Progenitor cell of endocrine pancreas (in vitro differentiated cells): ENCODE measurements around the gene OGDH. TPM values are rescaled to one million over a fixed set of nuclear protein-coding genes. Genes with fewer than 3 reads are reported as not detected.
"Not testable (repeated sequence)": the region's sequence is repeated elsewhere in the genome, so short reads cannot be mapped to it uniquely, and the experiment has no call there.

Experiments
- DNase-seq: peaks from one replicate; pipeline ENCODE4 v3.0.0; 2021; ENCODE audit warnings: low spot score; ENCODE audit not compliant: unreplicated experiment
- H3K27ac Mint-ChIP-seq: 2 replicates; pipeline ENCODE4 v1.8.0; 2021; ENCODE audit warnings: mild to moderate bottlenecking, moderate library complexity, mixed read lengths
- H3K27me3 Mint-ChIP-seq: 2 replicates; pipeline ENCODE4 v1.8.0; 2021; ENCODE audit warnings: mixed read lengths
- H3K36me3 Mint-ChIP-seq: 2 replicates; pipeline ENCODE4 v1.8.0; 2022; ENCODE audit warnings: mixed read lengths; ENCODE audit not compliant: insufficient read depth
- H3K4me1 Mint-ChIP-seq: 2 replicates; pipeline ENCODE4 v1.8.0; 2021; ENCODE audit warnings: low read depth, mixed read lengths
- H3K4me3 Mint-ChIP-seq: 2 replicates; pipeline ENCODE4 v1.8.0; 2021; ENCODE audit warnings: low read depth, mild to moderate bottlenecking, moderate library complexity, mixed read lengths
- H3K9me3 Mint-ChIP-seq: 2 replicates; pipeline ENCODE4 v1.8.0; 2021; ENCODE audit warnings: low read depth, mixed read lengths
- total RNA-seq: library from RNA; stranded (reverse); gene quantifications from 2 replicates; pipeline ENCODE4 v1.2.1, GENCODE V29; 2021
- TF ChIP-seq, protein P1 (sequence below): fragments of 200-600 bp; sonication (generic); IDR thresholded peaks from one replicate; pipeline ENCODE4 v1.5.0; 2021; ENCODE audit warnings: antibody characterized with exemption, mild to moderate bottlenecking; ENCODE audit not compliant: unreplicated experiment

The OGDH gene
- total RNA-seq, 1 donor from 2014 or later, result 105 TPM

DNA sequence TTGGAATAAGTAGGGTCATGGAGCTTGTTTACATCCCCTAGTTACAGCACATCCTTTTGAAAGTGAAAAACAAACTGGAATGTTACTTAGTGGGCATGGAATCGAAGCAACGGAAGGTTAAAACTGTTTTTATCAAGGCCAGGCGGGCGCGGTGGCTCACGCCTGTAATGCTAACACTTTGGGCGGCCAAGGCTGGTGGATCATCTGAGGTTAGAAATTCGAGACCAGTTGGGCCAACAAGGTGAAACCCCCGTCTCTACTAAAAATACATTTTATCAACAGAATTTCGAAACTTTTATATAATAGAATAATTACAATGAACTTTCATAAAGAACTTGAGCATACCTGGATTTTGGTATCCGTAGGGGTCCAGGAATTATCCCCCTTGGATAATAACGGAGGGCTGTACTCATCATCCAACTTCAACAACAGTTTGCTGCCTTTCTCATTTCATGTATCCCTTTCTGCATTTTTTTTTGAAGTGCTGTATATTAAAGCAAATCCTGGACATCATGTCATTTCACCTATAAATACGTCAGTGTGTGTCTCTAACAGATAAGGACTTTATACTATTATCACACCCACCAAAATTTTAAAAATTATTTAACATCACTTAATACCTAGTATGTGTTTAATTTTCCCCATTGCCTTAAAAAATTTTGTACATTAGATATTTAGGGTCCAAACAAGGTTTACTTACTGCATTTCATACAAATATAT is 23.1 kb upstream of the OGDH start:
- TF ChIP-seq, protein P1, sequence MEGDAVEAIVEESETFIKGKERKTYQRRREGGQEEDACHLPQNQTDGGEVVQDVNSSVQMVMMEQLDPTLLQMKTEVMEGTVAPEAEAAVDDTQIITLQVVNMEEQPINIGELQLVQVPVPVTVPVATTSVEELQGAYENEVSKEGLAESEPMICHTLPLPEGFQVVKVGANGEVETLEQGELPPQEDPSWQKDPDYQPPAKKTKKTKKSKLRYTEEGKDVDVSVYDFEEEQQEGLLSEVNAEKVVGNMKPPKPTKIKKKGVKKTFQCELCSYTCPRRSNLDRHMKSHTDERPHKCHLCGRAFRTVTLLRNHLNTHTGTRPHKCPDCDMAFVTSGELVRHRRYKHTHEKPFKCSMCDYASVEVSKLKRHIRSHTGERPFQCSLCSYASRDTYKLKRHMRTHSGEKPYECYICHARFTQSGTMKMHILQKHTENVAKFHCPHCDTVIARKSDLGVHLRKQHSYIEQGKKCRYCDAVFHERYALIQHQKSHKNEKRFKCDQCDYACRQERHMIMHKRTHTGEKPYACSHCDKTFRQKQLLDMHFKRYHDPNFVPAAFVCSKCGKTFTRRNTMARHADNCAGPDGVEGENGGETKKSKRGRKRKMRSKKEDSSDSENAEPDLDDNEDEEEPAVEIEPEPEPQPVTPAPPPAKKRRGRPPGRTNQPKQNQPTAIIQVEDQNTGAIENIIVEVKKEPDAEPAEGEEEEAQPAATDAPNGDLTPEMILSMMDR, result no peak
- H3K27me3 Mint-ChIP-seq, result peaks cover 2% of the 10 kb centered on the region

GRCh38 chr7:44587843-44588711 is 18.4 kb upstream of the OGDH start:
- no peak for DNase-seq
- Mint-ChIP-seq H3K27ac (no peak overlapping the region), H3K4me1 (no peaks in the 10 kb centered on the region), H3K36me3 (no peaks in the 10 kb centered on the region), H3K9me3 (no peaks in the 10 kb centered on the region), H3K4me3 (no peak overlapping the region), H3K27me3 (peaks cover 2% of the 10 kb centered on the region)
- TF ChIP-seq, protein P1, result peak; percentile 59

More for the DNA sequence above, 23.1 kb upstream of the OGDH start:
- Mint-ChIP-seq H3K9me3 (no peaks in the 10 kb centered on the region), H3K4me1 (peaks cover 15% of the 10 kb centered on the region), H3K36me3 (peaks cover 13% of the 10 kb centered on the region), H3K27ac (peak overlapping the region; percentile 98), H3K4me3 (peak overlapping the region; percentile 87)
- no peak for DNase-seq

DNA sequence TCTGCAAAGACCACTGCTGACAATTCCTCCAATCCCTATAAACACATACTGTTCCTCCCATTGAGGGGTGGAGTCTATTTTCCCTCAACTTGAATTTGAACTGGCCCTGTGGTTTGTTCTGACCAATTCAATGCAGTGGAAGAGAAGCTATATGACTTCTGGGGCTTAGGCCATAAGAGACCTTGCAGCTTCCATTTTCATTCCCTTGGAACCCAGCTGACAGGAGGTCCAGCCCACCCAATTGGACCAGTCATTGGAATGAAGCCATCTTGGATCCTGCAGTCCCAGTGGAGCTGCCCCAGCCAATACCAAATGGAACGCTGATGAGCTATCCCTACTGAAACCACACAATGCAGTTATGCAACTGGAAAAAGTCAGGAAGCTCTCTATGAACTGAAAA is 15.5 kb upstream of the OGDH start:
- H3K27ac Mint-ChIP-seq, result no peak overlapping the region
- H3K36me3 Mint-ChIP-seq, result no peaks in the 10 kb centered on the region
- H3K9me3 Mint-ChIP-seq, result no peaks in the 10 kb centered on the region
- DNase-seq, result no peak
- TF ChIP-seq, protein P1, result no peak
- H3K27me3 Mint-ChIP-seq, result no peaks in the 10 kb centered on the region
- no peaks in the 10 kb centered on the region for H3K4me1 Mint-ChIP-seq
- no peak overlapping the region for H3K4me3 Mint-ChIP-seq

DNA sequence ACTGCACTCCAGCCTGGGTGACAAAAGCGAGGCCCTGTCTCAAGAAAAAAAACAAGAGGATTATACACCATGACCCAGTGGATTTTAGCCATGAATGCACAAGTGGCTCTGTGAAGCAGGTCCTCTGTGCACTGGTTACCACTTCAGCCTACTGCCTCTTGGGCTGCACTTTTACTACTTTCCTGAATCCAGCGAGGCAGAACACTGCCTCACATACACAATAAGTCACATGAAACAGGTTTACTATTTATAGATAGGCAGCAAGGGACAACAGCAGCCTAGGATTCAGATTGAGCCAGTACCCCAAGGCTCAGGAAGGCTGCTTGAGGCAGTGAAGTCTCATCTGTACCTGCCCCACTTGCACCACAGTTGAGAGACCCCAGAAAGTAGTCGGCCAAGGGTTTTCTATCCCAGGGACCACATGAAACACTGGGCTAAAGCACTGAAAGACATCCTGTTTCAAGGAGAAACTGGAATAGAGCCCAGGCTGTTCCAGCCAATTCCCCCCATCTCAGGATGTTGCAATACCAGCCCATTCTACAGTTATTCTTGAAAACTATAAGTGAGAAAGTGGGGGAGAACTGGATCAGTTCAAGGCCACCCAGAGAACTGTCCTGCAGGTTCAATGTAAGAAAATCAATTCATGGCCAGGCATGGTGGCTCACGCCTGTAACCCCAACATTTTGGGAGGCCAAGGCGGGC is 10.3 kb upstream of the OGDH start:
- DNase-seq, result no peak
- Mint-ChIP-seq H3K27ac (peak overlapping the region; percentile 29), H3K27me3 (peaks cover 14% of the 10 kb centered on the region), H3K9me3 (no peaks in the 10 kb centered on the region), H3K4me3 (no peak overlapping the region), H3K4me1 (no peaks in the 10 kb centered on the region), H3K36me3 (no peaks in the 10 kb centered on the region)
- TF ChIP-seq, protein P1, result no peak

GRCh38 chr7:44597181-44597580 is 9.2 kb upstream of the OGDH start:
- not testable (repeated sequence) for H3K36me3 Mint-ChIP-seq, H3K4me3 Mint-ChIP-seq, DNase-seq, H3K9me3 Mint-ChIP-seq, H3K27ac Mint-ChIP-seq, H3K4me1 Mint-ChIP-seq
- H3K27me3 Mint-ChIP-seq, result peaks cover 17% of the 10 kb centered on the region
